Measurements from ENCODE around the gene DEDD. TPM values are rescaled to one million over a fixed set of nuclear protein-coding genes. Genes with fewer than 3 reads are reported as not detected.
A peak's percentile ranks its signal among the peaks of the same experiment; 100 is the strongest.

Gene DEDD
- total RNA-seq, 1 donor from 2014 or later: 40.9 TPM

- Mint-ChIP-seq H3K4me1 (ENCODE audit: low read depth, unreplicated experiment) (peaks cover 21% of the 10 kb centered on the region), H3K27ac (ENCODE audit: unreplicated experiment) (peak overlapping the region; percentile 11)
- peaks cover 12% of the 10 kb centered on the region for H3K36me3 ChIP-seq (ENCODE audit: insufficient read depth, low read length)
Measured at GRCh38 chr1:161162052-161162451, 29.6 kb upstream of the DEDD start.

GRCh38 chr1:161161652-161162051 is 29.2 kb upstream of the DEDD start:
- no peaks in the 10 kb centered on the region for H3K27me3 ChIP-seq (ENCODE audit: insufficient read depth, low read length)
- H3K9me3 Mint-ChIP-seq (ENCODE audit: unreplicated experiment): no peaks in the 10 kb centered on the region
- H3K27me3 Mint-ChIP-seq (ENCODE audit: low read depth, unreplicated experiment): no peaks in the 10 kb centered on the region
- H3K9me3 ChIP-seq (ENCODE audit: insufficient read depth, low read depth, low read length): no peaks in the 10 kb centered on the region
- H3K36me3 Mint-ChIP-seq (ENCODE audit: low read depth, unreplicated experiment): peaks cover 6% of the 10 kb centered on the region
- H3K79me2 ChIP-seq (ENCODE audit: insufficient read depth, low read length): peaks cover 30% of the 10 kb centered on the region
- TF ChIP-seq EZH2 (IDR thresholded peaks at IDR 0.05; ENCODE audit: insufficient read depth, low read length): no peak
- TF ChIP-seq CTCF (IDR thresholded peaks at IDR 0.05; ENCODE audit: insufficient read depth, low read depth, low read length): no peak
- H3K4me1 ChIP-seq (ENCODE audit: insufficient read depth, low read length): peaks cover 19% of the 10 kb centered on the region
- H2AFZ ChIP-seq (ENCODE audit: low read depth, low read length): no peak overlapping the region
- peak overlapping the region; percentile 11 for H3K27ac Mint-ChIP-seq (ENCODE audit: unreplicated experiment)
- DNase-seq (ENCODE audit: low read depth): no peak
- no peak overlapping the region for H3K4me2 ChIP-seq (ENCODE audit: low read length)
- no peaks in the 10 kb centered on the region for H4K20me1 ChIP-seq (ENCODE audit: insufficient read depth, low read length)
- H3K4me3 Mint-ChIP-seq (ENCODE audit: unreplicated experiment): peak overlapping the region; percentile 42
- H3K4me1 Mint-ChIP-seq (ENCODE audit: low read depth, unreplicated experiment): peaks cover 19% of the 10 kb centered on the region
- peaks cover 14% of the 10 kb centered on the region for H3K36me3 ChIP-seq (ENCODE audit: insufficient read depth, low read length)
- no peak overlapping the region for H3K27ac ChIP-seq (ENCODE audit: low read depth, low read length)
- no peak overlapping the region for H3K4me3 ChIP-seq (ENCODE audit: insufficient read depth, low read depth, low read length)
- H3K9ac ChIP-seq (ENCODE audit: low read length): no peak overlapping the region
- no peak for FAIRE-seq

More at GRCh38 chr1:161162052-161162451, 29.6 kb upstream of the DEDD start:
- no peaks in the 10 kb centered on the region for H3K27me3 ChIP-seq (ENCODE audit: insufficient read depth, low read length)
- peak overlapping the region; percentile 42 for H3K4me3 Mint-ChIP-seq (ENCODE audit: unreplicated experiment)
- H3K4me3 ChIP-seq (ENCODE audit: insufficient read depth, low read depth, low read length): no peak overlapping the region
- DNase-seq (ENCODE audit: low read depth) (no peak), FAIRE-seq (no peak)
- no peak overlapping the region for H3K4me2 ChIP-seq (ENCODE audit: low read length)
- H4K20me1 ChIP-seq (ENCODE audit: insufficient read depth, low read length): no peaks in the 10 kb centered on the region
- TF ChIP-seq EZH2 (IDR thresholded peaks at IDR 0.05; ENCODE audit: insufficient read depth, low read length): no peak
- TF ChIP-seq CTCF (IDR thresholded peaks at IDR 0.05; ENCODE audit: insufficient read depth, low read depth, low read length): no peak
- H3K9me3 ChIP-seq (ENCODE audit: insufficient read depth, low read depth, low read length): no peaks in the 10 kb centered on the region
- no peaks in the 10 kb centered on the region for H3K27me3 Mint-ChIP-seq (ENCODE audit: low read depth, unreplicated experiment)
- H2AFZ ChIP-seq (ENCODE audit: low read depth, low read length): no peak overlapping the region
- H3K36me3 Mint-ChIP-seq (ENCODE audit: low read depth, unreplicated experiment): peaks cover 6% of the 10 kb centered on the region
- no peak overlapping the region for H3K9ac ChIP-seq (ENCODE audit: low read length)
- no peak overlapping the region for H3K27ac ChIP-seq (ENCODE audit: low read depth, low read length)
- H3K9me3 Mint-ChIP-seq (ENCODE audit: unreplicated experiment): no peaks in the 10 kb centered on the region
- peaks cover 23% of the 10 kb centered on the region for H3K4me1 ChIP-seq (ENCODE audit: insufficient read depth, low read length)
- H3K79me2 ChIP-seq (ENCODE audit: insufficient read depth, low read length): peaks cover 33% of the 10 kb centered on the region

- peaks cover 32% of the 10 kb centered on the region for H3K79me2 ChIP-seq (ENCODE audit: insufficient read depth, low read length)
- Mint-ChIP-seq H3K27me3 (ENCODE audit: low read depth, unreplicated experiment) (no peaks in the 10 kb centered on the region), H3K27ac (ENCODE audit: unreplicated experiment) (no peak overlapping the region), H3K36me3 (ENCODE audit: low read depth, unreplicated experiment) (peaks cover 6% of the 10 kb centered on the region), H3K4me1 (ENCODE audit: low read depth, unreplicated experiment) (peaks cover 19% of the 10 kb centered on the region), H3K4me3 (ENCODE audit: unreplicated experiment) (peak overlapping the region; percentile 86), H3K9me3 (ENCODE audit: unreplicated experiment) (no peaks in the 10 kb centered on the region)
- DNase-seq (ENCODE audit: low read depth) (no peak), FAIRE-seq (no peak)
- TF ChIP-seq CTCF (IDR thresholded peaks at IDR 0.05; ENCODE audit: insufficient read depth, low read depth, low read length) (no peak), EZH2 (IDR thresholded peaks at IDR 0.05; ENCODE audit: insufficient read depth, low read length) (no peak)
- H2AFZ ChIP-seq (ENCODE audit: low read depth, low read length): no peak overlapping the region
- H3K4me2 ChIP-seq (ENCODE audit: low read length): peak overlapping the region; percentile 97
- no peaks in the 10 kb centered on the region for H3K27me3 ChIP-seq (ENCODE audit: insufficient read depth, low read length)
- no peaks in the 10 kb centered on the region for H3K9me3 ChIP-seq (ENCODE audit: insufficient read depth, low read depth, low read length)
- H3K27ac ChIP-seq (ENCODE audit: low read depth, low read length): no peak overlapping the region
- H3K36me3 ChIP-seq (ENCODE audit: insufficient read depth, low read length): peaks cover 14% of the 10 kb centered on the region
- no peak overlapping the region for H3K9ac ChIP-seq (ENCODE audit: low read length)
- H4K20me1 ChIP-seq (ENCODE audit: insufficient read depth, low read length): no peaks in the 10 kb centered on the region
- H3K4me1 ChIP-seq (ENCODE audit: insufficient read depth, low read length): peaks cover 15% of the 10 kb centered on the region
- H3K4me3 ChIP-seq (ENCODE audit: insufficient read depth, low read depth, low read length): no peak overlapping the region
Measured at GRCh38 chr1:161160671-161161145, 28.2 kb upstream of the DEDD start.
